HG02981 (cell line): ENCODE data around the gene EML6.
"Not testable (repeated sequence)": the region's sequence is repeated elsewhere in the genome, so short reads cannot be mapped to it uniquely, and the experiment has no call there.

Source experiments
- ATAC-seq: cut with Tn5 transposase; IDR thresholded peaks from one replicate; pipeline ENCODE4 v1.9.1; 2021; ENCODE audit warnings: mild to moderate bottlenecking, moderate library complexity; ENCODE audit not compliant: unreplicated experiment

The EML6 gene

GRCh38 chr2:54871457-54872107 lies 148.1 kb downstream of the EML6 start:
- ATAC-seq = no peak

- ATAC-seq = no peak
Observed at GRCh38 chr2:54872780-54873179, 149.3 kb downstream of the EML6 start.

GRCh38 chr2:54873236-54873635 lies 149.8 kb downstream of the EML6 start:
- not testable (repeated sequence) for ATAC-seq

GRCh38 chr2:54876764-54877163 lies 153.3 kb downstream of the EML6 start:
- ATAC-seq = no peak

- ATAC-seq = no peak
Observed at GRCh38 chr2:54878182-54878581, 154.7 kb downstream of the EML6 start.

GRCh38 chr2:54879032-54879431 lies 155.6 kb downstream of the EML6 start:
- ATAC-seq = no peak

GRCh38 chr2:54879598-54880332 lies 156.3 kb downstream of the EML6 start:
- no peak for ATAC-seq

- no peak for ATAC-seq
Observed at GRCh38 chr2:54880428-54880827, 157.0 kb downstream of the EML6 start.

GRCh38 chr2:54881759-54882158 lies 158.3 kb downstream of the EML6 start:
- no peak for ATAC-seq

- ATAC-seq = no peak
Observed at GRCh38 chr2:54885891-54886290, 162.4 kb downstream of the EML6 start.

GRCh38 chr2:54887850-54888545 lies 164.5 kb downstream of the EML6 start:
- no peak for ATAC-seq

GRCh38 chr2:54889053-54889452 lies 165.6 kb downstream of the EML6 start:
- no peak for ATAC-seq

GRCh38 chr2:54891909-54892308 lies 168.4 kb downstream of the EML6 start:
- no peak for ATAC-seq

GRCh38 chr2:54894467-54894866 lies 171.0 kb downstream of the EML6 start:
- ATAC-seq = no peak

GRCh38 chr2:54895730-54896129 lies 172.3 kb downstream of the EML6 start:
- ATAC-seq = no peak

- no peak for ATAC-seq
Observed at GRCh38 chr2:54897420-54898310, 174.2 kb downstream of the EML6 start.

GRCh38 chr2:54898456-54899226 lies 175.2 kb downstream of the EML6 start:
- ATAC-seq = no peak

GRCh38 chr2:54899576-54900200 lies 176.2 kb downstream of the EML6 start:
- ATAC-seq = no peak

- no peak for ATAC-seq
Observed at GRCh38 chr2:54901224-54901986, 177.9 kb downstream of the EML6 start.
